Measurements from ENCODE around the gene TRIM24. TPM values are rescaled to one million over a fixed set of nuclear protein-coding genes. Genes with fewer than 3 reads are reported as not detected.
A peak's percentile ranks its signal among the peaks of the same experiment; 100 is the strongest.

The TRIM24 gene
- total and polyA plus RNA-seq, 2 of the 13 experiments (the other 11 are each of a cell fraction or from before 2014, with no cell fraction given), result 100 to 106 TPM

DNA sequence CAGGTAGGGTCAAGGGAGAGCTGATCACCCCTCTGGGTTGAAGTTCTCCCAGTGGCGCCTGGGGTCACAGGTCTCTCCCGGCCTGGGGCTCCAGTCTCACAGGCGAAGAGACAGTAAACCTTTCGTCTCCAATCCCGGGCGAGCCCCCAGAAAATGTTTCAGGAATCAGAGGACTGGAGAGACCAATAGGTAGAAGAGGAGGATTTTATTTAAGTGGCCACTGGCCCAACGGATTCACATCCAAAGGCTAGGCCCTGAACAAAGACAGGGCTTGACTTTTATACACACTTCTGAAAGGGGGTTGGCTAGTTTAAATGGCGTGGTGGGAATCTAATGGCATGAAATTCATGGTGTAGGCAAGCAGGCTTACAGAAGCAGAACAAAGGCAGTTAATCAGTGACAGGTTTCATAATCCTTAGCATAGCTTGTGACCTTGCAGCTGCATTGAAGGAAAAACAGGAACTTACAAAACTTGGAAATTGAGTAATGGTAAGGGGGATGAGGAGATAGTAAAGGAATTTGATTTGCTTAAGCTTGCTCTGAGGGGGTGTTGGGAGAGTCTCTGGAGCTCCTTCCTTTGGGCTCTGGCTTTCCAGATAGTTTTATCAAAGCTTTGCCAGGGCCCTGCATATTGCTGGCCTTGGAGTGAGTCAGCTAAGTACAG is 105.5 kb downstream of the TRIM24 start (continued):
- TF ChIP-seq, protein P1, sequence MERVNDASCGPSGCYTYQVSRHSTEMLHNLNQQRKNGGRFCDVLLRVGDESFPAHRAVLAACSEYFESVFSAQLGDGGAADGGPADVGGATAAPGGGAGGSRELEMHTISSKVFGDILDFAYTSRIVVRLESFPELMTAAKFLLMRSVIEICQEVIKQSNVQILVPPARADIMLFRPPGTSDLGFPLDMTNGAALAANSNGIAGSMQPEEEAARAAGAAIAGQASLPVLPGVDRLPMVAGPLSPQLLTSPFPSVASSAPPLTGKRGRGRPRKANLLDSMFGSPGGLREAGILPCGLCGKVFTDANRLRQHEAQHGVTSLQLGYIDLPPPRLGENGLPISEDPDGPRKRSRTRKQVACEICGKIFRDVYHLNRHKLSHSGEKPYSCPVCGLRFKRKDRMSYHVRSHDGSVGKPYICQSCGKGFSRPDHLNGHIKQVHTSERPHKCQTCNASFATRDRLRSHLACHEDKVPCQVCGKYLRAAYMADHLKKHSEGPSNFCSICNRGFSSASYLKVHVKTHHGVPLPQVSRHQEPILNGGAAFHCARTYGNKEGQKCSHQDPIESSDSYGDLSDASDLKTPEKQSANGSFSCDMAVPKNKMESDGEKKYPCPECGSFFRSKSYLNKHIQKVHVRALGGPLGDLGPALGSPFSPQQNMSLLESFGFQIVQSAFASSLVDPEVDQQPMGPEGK (CRISPR knock-in tag; IDR thresholded peaks at IDR 0.05), result peak; percentile 69
- TF ChIP-seq ETS1 (CRISPR knock-in tag; IDR thresholded peaks at IDR 0.05), result no peak
- TF ChIP-seq, protein P2, sequence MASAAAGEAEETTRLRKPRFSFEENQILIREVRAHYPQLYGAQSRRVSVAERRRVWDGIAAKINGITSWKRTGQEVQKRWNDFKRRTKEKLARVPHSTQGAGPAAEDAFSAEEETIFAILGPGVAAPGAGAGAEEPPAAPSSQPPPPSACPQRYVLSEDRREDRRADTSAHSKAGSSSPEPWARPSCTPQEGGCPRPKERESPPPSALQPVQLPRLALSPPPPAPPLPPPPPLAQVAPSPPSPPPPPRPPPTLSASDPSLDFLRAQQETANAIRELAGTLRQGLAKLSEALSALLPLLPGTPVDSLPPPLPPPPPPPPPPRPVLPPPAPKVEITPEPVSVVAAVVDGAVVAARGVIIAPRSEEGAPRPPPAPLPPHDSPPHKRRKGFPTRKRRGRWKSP (CRISPR knock-in tag; IDR thresholded peaks at IDR 0.05), result 0 out of 2 replicates have a peak, but pooled peaks have one; percentile 34
- no peak for TF ChIP-seq ZNF724P (CRISPR knock-in tag; IDR thresholded peaks at IDR 0.05; ENCODE audit: borderline replicate concordance)
- no peak for TF ChIP-seq PAX8 (CRISPR knock-in tag; IDR thresholded peaks at IDR 0.05; ENCODE audit: borderline replicate concordance)
- no peak for TF ChIP-seq TRAFD1 (CRISPR knock-in tag; IDR thresholded peaks at IDR 0.05; ENCODE audit: borderline replicate concordance)
- peak; percentile 67; the same call in 1 of the 2 replicates for TF ChIP-seq EHMT2 (IDR thresholded peaks at IDR 0.05; ENCODE audit: borderline replicate concordance, low read depth, low read length)
- no peak for TF ChIP-seq ZNF619 (CRISPR knock-in tag; IDR thresholded peaks at IDR 0.05)
- TF ChIP-seq ZNF383 (CRISPR knock-in tag; IDR thresholded peaks at IDR 0.05; ENCODE audit: borderline replicate concordance), result no peak
- no peak for TF ChIP-seq GPBP1L1 (CRISPR knock-in tag; IDR thresholded peaks at IDR 0.05)
- TF ChIP-seq ZNF530 (CRISPR knock-in tag; IDR thresholded peaks at IDR 0.05; ENCODE audit: low read depth), result no peak
- no peak for TF ChIP-seq ZNF264 (CRISPR knock-in tag; IDR thresholded peaks at IDR 0.05)
- no peak for TF ChIP-seq ZNF282 (IDR thresholded peaks at IDR 0.05; ENCODE audit: partially characterized antibody)
- 0 out of 2 replicates have a peak, but pooled peaks have one; percentile 24 for TF ChIP-seq KDM4B (CRISPR knock-in tag; IDR thresholded peaks at IDR 0.05)
- TF ChIP-seq ZNF547 (CRISPR knock-in tag; IDR thresholded peaks at IDR 0.05), result no peak
- TF ChIP-seq, protein P3, sequence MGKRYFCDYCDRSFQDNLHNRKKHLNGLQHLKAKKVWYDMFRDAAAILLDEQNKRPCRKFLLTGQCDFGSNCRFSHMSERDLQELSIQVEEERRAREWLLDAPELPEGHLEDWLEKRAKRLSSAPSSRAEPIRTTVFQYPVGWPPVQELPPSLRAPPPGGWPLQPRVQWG (CRISPR knock-in tag; IDR thresholded peaks at IDR 0.05; ENCODE audit: borderline replicate concordance, low read depth), result no peak
- TF ChIP-seq ZSCAN22 (CRISPR knock-in tag; IDR thresholded peaks at IDR 0.05), result no peak
- no peak for TF ChIP-seq PCBP2 (optimal IDR thresholded peaks at IDR 0.05; ENCODE audit: low read depth, low read length, poor library complexity, severe bottlenecking)
- peak; percentile 71 for TF ChIP-seq KDM6A (CRISPR knock-in tag; IDR thresholded peaks at IDR 0.05; ENCODE audit: low read depth)
- no peak for TF ChIP-seq ZNF567 (CRISPR knock-in tag; IDR thresholded peaks at IDR 0.05; ENCODE audit: borderline replicate concordance)
- TF ChIP-seq ZNF577 (CRISPR knock-in tag; IDR thresholded peaks at IDR 0.05; ENCODE audit: borderline replicate concordance, low read depth), result no peak
- TF ChIP-seq SIX4 (CRISPR knock-in tag; IDR thresholded peaks at IDR 0.05), result peak; percentile 57; the same call in 1 of the 2 replicates
